Endothelial cell (in vitro differentiated cells): ENCODE measurements around the gene CSF1. TPM values are rescaled to one million over a fixed set of nuclear protein-coding genes. Genes with fewer than 3 reads are reported as not detected.

Experiments used
- DNase-seq: peaks from one replicate; pipeline ENCODE4 v3.0.0; 2021; ENCODE audit warnings: low spot score
- H3K27ac Mint-ChIP-seq: one replicate; pipeline ENCODE4 v1.8.0; 2021; ENCODE audit warnings: mixed read lengths, inconsistent platforms; ENCODE audit not compliant: unreplicated experiment
- H3K27me3 Mint-ChIP-seq: one replicate; pipeline ENCODE4 v1.8.0; 2021; ENCODE audit warnings: mild to moderate bottlenecking, moderate library complexity, mixed read lengths, inconsistent platforms; ENCODE audit not compliant: unreplicated experiment
- H3K36me3 Mint-ChIP-seq: one replicate; pipeline ENCODE4 v1.8.0; 2021; ENCODE audit warnings: mild to moderate bottlenecking, low read depth, mixed read lengths, inconsistent platforms; ENCODE audit not compliant: unreplicated experiment
- H3K4me1 Mint-ChIP-seq: one replicate; pipeline ENCODE4 v1.8.0; 2021; ENCODE audit warnings: mild to moderate bottlenecking, mixed read lengths, inconsistent platforms; ENCODE audit not compliant: unreplicated experiment
- H3K4me3 Mint-ChIP-seq: one replicate; pipeline ENCODE4 v1.8.0; 2021; ENCODE audit warnings: mild to moderate bottlenecking, mixed read lengths, inconsistent platforms; ENCODE audit not compliant: unreplicated experiment
- H3K9me3 Mint-ChIP-seq: one replicate; pipeline ENCODE4 v1.8.0; 2021; ENCODE audit warnings: mixed read lengths, inconsistent platforms; ENCODE audit not compliant: unreplicated experiment
- CTCF ChIP-seq: fragments of 200-600 bp; sonication (generic); IDR thresholded peaks from one replicate; pipeline ENCODE4 v1.5.0; 2021; ENCODE audit warnings: antibody characterized with exemption; ENCODE audit not compliant: unreplicated experiment
- total RNA-seq: library from RNA; stranded (reverse); fragmentation: NEBNext Ultra II Directional; extraction: Animal tissue kit (Norgen Biotek cat#: 25700); gene quantifications from one replicate; pipeline ENCODE4 v1.2.1, GENCODE V29; 2021; ENCODE audit not compliant: unreplicated experiment

The CSF1 gene
- total RNA-seq, 1 donor from 2014 or later = 2.1 TPM

DNA sequence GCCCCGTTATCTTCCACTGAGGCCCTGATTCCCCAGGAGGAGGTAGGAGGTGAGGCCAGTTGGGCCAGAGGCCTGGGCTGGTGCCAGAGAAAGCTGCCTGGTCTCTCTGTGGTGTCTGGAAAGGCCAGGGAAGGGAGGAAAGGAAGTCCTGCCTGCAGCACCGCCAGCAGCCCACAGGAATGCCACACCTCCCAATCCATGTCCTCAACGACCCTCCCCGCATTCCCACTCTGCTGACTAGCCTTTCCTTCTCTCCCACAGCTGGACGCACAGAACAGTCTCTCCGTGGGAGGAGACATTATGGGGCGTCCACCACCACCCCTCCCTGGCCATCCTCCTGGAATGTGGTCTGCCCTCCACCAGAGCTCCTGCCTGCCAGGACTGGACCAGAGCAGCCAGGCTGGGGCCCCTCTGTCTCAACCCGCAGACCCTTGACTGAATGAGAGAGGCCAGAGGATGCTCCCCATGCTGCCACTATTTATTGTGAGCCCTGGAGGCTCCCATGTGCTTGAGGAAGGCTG is 18.0 kb downstream of the CSF1 start:
- Mint-ChIP-seq H3K36me3 (peaks cover 12% of the 10 kb centered on the region), H3K9me3 (peaks cover 4% of the 10 kb centered on the region), H3K27ac (no peak overlapping the region), H3K27me3 (peaks cover 13% of the 10 kb centered on the region), H3K4me3 (no peak overlapping the region), H3K4me1 (peaks cover 37% of the 10 kb centered on the region)
- TF ChIP-seq CTCF = no peak
- no peak for DNase-seq

DNA sequence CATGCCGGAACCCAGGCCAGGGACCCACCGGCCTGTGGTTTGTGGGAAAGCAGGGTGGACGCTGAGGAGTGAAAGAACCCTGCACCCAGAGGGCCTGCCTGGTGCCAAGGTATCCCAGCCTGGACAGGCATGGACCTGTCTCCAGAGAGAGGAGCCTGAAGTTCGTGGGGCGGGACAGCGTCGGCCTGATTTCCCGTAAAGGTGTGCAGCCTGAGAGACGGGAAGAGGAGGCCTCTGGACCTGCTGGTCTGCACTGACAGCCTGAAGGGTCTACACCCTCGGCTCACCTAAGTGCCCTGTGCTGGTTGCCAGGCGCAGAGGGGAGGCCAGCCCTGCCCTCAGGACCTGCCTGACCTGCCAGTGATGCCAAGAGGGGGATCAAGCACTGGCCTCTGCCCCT is 18.5 kb downstream of the CSF1 start:
- H3K4me3 Mint-ChIP-seq = no peak overlapping the region
- DNase-seq = no peak
- H3K27ac Mint-ChIP-seq = no peak overlapping the region
- peaks cover 4% of the 10 kb centered on the region for H3K9me3 Mint-ChIP-seq
- TF ChIP-seq CTCF = no peak
- peaks cover 11% of the 10 kb centered on the region for H3K27me3 Mint-ChIP-seq
- H3K4me1 Mint-ChIP-seq = peaks cover 35% of the 10 kb centered on the region
- peaks cover 12% of the 10 kb centered on the region for H3K36me3 Mint-ChIP-seq

DNA sequence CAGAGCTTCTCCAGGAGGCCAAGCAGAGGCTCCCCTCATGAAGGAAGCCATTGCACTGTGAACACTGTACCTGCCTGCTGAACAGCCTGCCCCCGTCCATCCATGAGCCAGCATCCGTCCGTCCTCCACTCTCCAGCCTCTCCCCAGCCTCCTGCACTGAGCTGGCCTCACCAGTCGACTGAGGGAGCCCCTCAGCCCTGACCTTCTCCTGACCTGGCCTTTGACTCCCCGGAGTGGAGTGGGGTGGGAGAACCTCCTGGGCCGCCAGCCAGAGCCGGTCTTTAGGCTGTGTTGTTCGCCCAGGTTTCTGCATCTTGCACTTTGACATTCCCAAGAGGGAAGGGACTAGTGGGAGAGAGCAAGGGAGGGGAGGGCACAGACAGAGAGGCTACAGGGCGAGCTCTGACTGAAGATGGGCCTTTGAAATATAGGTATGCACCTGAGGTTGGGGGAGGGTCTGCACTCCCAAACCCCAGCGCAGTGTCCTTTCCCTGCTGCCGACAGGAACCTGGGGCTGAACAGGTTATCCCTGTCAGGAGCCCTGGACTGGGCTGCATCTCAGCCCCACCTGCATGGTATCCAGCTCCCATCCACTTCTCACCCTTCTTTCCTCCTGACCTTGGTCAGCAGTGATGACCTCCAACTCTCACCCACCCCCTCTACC is 19.1 kb downstream of the CSF1 start:
- TF ChIP-seq CTCF = no peak
- no peak for DNase-seq
- Mint-ChIP-seq H3K36me3 (peaks cover 12% of the 10 kb centered on the region), H3K27ac (no peak overlapping the region), H3K27me3 (peaks cover 9% of the 10 kb centered on the region), H3K4me1 (peaks cover 32% of the 10 kb centered on the region), H3K4me3 (no peak overlapping the region), H3K9me3 (peaks cover 4% of the 10 kb centered on the region)

- TF ChIP-seq CTCF = no peak
- Mint-ChIP-seq H3K4me3 (no peak overlapping the region), H3K9me3 (peaks cover 4% of the 10 kb centered on the region), H3K4me1 (peaks cover 29% of the 10 kb centered on the region), H3K27me3 (peaks cover 7% of the 10 kb centered on the region), H3K27ac (no peak overlapping the region), H3K36me3 (peaks cover 8% of the 10 kb centered on the region)
- no peak for DNase-seq
Measured at GRCh38 chr1:109930252-109930993, 19.8 kb downstream of the CSF1 start.
